Skin epidermis (tissue), 12 donors: Measurements from ENCODE around the gene PLXNA4.

ENCODE experiments used
- H3K27ac ChIP-seq, 21 experiments: fragments of 200-600 bp; sonication (generic) in 11 of 21; one replicate each; pipeline ENCODE4 v1.5.0; 2020; ENCODE audit warnings: mild to moderate bottlenecking in 3 of 21, inconsistent platforms in 2 of 21, moderate library complexity in 2 of 21
- H3K4me3 ChIP-seq, 7 experiments: fragments of 200-600 bp; sonication (generic) in 2 of 7; one replicate each; pipeline ENCODE4 v1.5.0; 2020; ENCODE audit warnings: inconsistent platforms in 2 of 7, mild to moderate bottlenecking in 2 of 7, moderate library complexity in 1 of 7

Gene PLXNA4

GRCh38 chr7:132568962-132569361 lies 7.3 kb downstream of the PLXNA4 start:
- H3K4me3 ChIP-seq: no peak overlapping the region
- H3K27ac ChIP-seq: no peak overlapping the region

DNA sequence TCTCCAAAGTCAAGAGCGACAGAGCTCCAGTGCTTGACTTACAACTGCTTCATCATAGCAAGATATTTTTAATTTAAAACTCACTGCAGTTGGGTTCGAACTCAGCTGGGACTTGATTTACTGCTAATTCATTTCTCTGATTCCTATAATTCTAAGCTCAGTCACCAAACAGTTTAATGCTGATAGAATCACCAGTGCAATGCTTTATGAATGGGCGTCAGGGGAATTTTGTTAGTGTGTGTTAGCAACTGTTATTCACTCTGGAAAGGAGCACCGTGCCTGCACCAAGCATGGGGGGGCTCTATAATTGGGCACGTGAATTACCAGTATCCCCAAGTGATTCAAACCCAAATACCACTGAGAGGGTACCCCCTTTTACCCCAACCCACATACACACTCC lies 10.4 kb downstream of the PLXNA4 start:
- Histone ChIP-seq H3K4me3 (no peak overlapping the region), H3K27ac (no peak overlapping the region)

DNA sequence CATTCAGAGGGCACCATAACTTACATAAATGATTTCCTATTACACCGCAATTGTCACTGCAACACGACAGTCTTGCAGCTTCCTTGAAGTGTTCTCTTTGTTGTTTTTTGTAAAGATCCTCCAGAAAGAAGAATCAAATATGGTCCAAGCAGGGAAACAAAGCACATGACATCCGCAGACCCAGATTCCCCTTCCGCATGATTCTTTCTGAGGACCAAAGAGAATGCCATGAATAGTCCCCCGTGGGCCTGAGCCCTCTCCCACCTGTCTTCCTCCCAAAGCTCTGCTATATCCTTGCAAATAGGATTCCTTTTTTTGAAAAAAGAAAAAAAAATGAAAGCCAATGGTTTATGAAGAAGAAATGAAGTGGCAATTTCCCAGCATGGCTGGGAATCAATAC lies 10.8 kb downstream of the PLXNA4 start:
- no peak overlapping the region for H3K27ac ChIP-seq
- H3K4me3 ChIP-seq: no peak overlapping the region

DNA sequence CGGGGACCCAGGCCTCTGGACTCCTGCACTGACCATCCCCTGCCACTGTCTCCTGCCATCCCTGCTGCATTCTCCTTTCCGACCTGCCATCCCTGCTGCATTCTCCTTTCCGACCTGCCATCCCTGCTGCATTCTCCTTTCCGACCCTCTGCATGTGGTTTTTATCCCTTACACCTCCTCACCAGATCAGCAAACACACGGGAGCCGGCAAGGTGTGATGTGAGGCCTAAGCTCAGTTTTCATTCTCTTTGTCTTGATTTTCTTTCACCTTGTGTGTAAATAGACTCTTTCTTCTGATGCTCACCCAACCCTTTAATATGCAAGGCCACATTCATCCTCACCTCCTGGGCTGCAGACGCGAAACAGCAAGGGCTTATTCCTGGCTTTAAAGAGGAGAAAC lies 11.4 kb downstream of the PLXNA4 start:
- H3K27ac ChIP-seq: no peak overlapping the region
- H3K4me3 ChIP-seq: no peak overlapping the region

DNA sequence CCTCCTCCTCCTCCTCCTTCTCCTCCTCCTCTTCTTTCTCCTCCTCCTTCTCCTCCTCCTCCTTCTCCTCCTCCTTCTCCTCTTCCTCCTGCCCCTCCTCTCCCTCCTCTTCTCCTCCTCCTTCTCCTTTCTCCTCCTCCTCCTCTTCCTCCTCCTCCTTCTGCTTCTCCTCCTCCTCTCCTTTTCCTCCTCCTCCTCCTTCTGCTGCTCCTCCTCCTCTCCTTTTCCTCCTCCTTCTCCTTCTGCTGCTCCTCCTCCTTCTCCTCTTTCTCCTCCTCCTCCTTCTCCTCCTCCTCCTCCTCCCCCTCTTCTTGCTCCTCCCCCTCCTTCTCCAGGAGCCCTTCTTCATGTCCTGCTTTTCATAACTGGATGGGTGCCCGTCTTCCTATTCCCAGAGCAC lies 12.2 kb downstream of the PLXNA4 start:
- H3K27ac ChIP-seq: no peak overlapping the region
- H3K4me3 ChIP-seq: no peak overlapping the region

DNA sequence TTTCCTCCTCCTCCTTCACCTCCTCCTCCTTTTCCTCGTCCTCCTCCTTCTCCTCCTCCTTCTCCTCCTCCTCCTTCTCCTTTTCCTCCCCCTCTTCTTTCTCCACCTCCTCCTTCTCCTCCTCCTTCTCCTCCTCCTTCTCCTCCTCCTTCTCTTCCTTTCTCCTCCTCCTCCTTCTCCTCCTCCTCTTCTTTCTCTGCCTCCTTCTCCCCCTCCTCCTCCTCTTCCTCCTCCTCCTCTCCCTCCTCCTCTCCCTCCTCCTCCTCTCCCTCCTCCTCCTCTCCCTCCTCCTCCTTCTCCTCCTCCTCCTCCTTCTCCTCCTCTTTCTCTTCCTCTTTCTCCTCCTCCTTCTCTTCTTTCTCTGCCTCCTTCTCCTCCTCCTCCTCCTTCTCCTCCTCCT lies 13.6 kb downstream of the PLXNA4 start:
- Histone ChIP-seq H3K27ac (no peak overlapping the region), H3K4me3 (no peak overlapping the region)

GRCh38 chr7:132561763-132562162 lies 14.5 kb downstream of the PLXNA4 start:
- Histone ChIP-seq H3K4me3 (no peak overlapping the region), H3K27ac (no peak overlapping the region)

DNA sequence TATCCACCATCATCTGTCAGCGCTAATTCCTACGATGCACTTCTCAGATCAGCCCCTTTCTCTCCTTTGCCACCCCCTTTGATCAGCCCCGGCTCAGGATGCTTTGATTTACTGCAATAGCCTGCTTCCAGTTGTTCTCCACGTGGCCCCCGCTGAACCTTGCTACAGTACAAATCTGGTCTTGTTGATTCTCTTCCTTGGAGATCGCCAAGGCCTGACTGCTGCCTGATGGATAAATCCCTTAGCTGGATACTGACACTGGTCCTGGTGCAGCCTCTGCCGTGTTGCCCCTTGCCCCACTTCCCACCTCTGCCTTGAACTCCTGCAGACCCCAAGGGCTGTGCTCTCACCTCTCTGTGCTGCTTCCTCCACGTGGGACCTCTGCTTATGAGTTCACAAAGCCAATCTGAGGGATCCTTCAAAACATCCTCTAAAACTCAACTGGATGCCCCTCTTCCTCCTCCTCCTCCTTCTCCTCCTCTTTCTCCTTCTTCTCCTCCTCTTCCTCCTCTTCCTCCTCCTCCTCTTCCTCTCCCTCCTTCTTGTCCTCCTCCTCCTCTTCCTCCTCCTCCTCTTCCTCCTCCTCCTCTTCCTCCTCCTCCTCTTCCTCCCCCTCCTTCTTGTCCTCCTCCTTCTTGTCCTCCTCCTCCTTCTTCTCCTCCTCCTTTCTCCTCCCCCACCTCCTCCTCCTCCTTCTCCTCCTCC lies 15.3 kb downstream of the PLXNA4 start:
- Histone ChIP-seq H3K4me3 (no peak overlapping the region), H3K27ac (no peak overlapping the region)

GRCh38 chr7:132560105-132560504 lies 16.2 kb downstream of the PLXNA4 start:
- Histone ChIP-seq H3K4me3 (no peak overlapping the region), H3K27ac (no peak overlapping the region)

DNA sequence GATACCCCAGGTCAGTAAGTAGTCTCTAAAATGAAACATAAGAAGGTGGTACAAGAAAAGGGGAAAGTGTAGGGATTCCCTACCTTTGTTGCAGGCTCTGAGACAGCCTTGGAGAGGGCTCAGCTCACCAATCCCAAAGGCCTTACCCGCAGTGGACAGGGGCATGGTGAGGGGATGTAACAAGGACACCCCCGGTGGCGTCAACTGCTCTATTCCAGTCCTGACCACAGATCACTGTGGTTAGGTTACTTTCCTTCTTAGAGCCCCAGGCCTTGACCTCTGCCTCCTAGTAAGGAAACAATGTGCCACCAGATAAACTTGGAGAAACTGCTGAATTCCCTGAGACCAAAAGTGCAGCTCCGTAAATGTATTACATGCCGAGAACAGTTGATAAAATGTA lies 17.5 kb downstream of the PLXNA4 start:
- H3K4me3 ChIP-seq: no peak overlapping the region
- no peak overlapping the region for H3K27ac ChIP-seq

GRCh38 chr7:132557489-132558044 lies 18.7 kb downstream of the PLXNA4 start:
- H3K27ac ChIP-seq: no peak overlapping the region
- no peak overlapping the region for H3K4me3 ChIP-seq

DNA sequence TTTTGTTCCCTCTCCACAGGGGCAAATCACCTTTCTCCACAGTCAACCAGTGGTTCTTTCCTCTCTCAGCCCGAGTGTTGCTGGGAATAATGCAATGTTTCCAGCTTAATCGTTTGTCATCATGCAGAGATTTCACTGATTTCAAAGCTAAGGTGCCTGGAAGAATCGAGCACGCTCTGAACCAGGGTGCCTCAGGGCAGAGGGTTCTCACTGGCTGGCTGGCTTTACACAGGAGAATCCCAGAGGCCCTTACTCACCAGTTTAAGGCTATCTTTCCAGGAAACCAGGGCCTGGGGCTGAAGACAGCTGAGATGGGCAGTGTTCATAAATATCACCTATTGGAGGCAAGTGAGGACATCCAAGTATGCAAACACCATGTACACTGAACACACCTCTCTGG lies 21.8 kb downstream of the PLXNA4 start:
- Histone ChIP-seq H3K27ac (no peak overlapping the region), H3K4me3 (no peak overlapping the region)

GRCh38 chr7:132553031-132553430 lies 23.2 kb downstream of the PLXNA4 start:
- Histone ChIP-seq H3K4me3 (no peak overlapping the region), H3K27ac (no peak overlapping the region)

DNA sequence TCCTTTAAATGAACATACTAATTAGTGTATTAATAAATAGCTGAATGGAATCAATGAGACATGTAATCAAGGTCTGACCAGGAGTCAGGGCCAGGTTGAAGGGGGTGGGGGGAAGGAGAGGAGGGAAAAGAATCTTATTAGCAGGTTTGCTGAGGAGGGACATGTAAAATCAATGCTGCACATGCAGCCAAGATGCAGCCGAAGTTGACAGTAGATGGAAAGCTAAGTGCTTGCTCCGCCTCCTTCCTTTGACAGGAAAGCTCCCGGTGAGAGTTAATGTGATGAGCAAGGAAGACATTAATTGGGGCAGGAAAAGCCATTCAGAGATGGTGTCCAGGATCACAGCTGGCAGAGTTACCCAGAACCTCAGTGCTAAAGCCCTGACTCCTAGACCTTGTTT lies 24.4 kb downstream of the PLXNA4 start:
- Histone ChIP-seq H3K27ac (no peak overlapping the region), H3K4me3 (no peak overlapping the region)

- no peak overlapping the region for H3K27ac ChIP-seq
Observed at GRCh38 chr7:132551439-132551838, 24.8 kb downstream of the PLXNA4 start.

GRCh38 chr7:132548489-132549078 lies 27.7 kb downstream of the PLXNA4 start:
- Histone ChIP-seq H3K27ac (no peak overlapping the region), H3K4me3 (no peak overlapping the region)

More at GRCh38 chr7:132551439-132551838, 24.8 kb downstream of the PLXNA4 start:
- no peak overlapping the region for H3K4me3 ChIP-seq

GRCh38 chr7:132547821-132548220 lies 28.4 kb downstream of the PLXNA4 start:
- Histone ChIP-seq H3K4me3 (no peak overlapping the region), H3K27ac (no peak overlapping the region)

DNA sequence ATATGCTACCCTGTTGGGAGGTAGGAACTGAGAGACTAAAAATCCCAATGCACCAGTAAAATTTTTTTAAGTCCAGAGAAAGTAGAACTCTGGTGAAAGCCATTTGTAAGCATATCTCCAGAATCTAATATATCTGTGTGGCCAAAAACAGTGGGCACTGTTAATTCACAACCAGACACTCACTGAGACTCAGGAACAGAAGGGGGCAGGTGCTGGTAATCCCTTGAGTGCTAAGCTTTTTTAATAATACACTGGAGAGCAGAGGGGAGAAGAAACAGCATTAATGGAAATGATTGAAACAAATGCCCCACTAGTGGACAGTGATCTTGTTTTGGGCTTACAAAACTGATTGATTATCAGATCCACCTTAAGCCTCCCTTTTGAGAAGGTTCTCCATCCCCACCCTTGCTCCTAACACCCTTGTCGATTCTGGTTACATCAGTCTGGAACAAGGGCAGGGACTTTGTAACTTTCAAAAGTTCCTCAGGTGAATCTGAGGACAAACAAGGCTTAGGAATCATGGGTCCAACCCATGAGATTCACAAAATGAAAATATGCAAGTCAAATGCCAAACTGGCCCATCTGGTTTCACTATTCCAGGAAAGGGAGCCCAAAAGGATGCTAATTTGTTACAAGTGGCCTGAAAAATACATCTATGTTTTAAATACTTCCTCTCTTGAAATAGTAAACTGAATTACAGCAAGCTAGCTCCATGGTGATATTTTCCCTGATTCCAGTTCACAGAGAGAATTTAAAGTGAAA lies 29.7 kb downstream of the PLXNA4 start:
- H3K27ac ChIP-seq: no peak overlapping the region
- H3K4me3 ChIP-seq: no peak overlapping the region

DNA sequence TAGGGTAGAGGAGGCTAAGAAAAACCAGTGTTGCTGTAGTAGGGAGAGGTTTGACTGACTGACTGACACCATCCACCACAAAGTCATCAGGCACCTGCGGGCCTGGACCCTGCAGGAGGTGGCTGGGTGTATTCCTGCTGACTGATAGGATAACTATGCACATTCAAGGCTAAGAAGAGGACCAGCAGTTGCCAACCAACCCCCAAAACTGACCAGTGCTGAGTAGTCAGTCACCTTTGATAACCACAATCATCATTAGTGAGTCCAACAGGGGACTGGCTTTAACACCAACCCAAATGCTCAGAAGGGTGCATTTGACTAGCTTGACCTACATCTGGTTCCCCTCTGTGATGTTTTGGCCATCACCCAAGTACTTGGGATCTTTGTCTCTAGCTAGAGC lies 30.5 kb downstream of the PLXNA4 start:
- H3K4me3 ChIP-seq: no peak overlapping the region
- no peak overlapping the region for H3K27ac ChIP-seq

GRCh38 chr7:132544999-132545398 lies 31.3 kb downstream of the PLXNA4 start:
- Histone ChIP-seq H3K4me3 (no peak overlapping the region), H3K27ac (no peak overlapping the region)

GRCh38 chr7:132544025-132544424 lies 32.2 kb downstream of the PLXNA4 start:
- Histone ChIP-seq H3K27ac (no peak overlapping the region), H3K4me3 (no peak overlapping the region)
